ENCODE data around the gene TMED6.

DNA sequence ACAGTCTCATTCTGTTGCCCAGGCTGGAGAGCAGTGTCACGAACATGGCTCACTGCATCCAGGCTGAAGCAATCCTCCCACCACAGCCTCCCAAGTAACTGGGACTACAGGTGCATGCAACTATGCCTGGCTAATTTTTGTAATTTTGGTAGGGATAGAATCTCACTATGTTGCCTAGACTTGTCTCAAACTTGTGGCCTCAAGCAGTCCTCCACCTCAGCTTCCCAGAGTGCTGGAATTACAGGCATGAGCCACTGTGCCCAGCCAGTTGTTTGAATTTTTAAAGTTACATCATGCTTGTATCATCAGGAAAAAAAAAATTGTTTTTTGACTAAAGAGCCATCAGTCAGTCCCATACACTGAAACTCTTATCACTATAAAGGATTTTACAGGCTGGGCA is 57.5 kb downstream of the TMED6 start:
- TF ChIP-seq EZH2 (IDR thresholded peaks at IDR 0.05; ENCODE audit: low read depth): no peak
- TF ChIP-seq, protein P1, sequence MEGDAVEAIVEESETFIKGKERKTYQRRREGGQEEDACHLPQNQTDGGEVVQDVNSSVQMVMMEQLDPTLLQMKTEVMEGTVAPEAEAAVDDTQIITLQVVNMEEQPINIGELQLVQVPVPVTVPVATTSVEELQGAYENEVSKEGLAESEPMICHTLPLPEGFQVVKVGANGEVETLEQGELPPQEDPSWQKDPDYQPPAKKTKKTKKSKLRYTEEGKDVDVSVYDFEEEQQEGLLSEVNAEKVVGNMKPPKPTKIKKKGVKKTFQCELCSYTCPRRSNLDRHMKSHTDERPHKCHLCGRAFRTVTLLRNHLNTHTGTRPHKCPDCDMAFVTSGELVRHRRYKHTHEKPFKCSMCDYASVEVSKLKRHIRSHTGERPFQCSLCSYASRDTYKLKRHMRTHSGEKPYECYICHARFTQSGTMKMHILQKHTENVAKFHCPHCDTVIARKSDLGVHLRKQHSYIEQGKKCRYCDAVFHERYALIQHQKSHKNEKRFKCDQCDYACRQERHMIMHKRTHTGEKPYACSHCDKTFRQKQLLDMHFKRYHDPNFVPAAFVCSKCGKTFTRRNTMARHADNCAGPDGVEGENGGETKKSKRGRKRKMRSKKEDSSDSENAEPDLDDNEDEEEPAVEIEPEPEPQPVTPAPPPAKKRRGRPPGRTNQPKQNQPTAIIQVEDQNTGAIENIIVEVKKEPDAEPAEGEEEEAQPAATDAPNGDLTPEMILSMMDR (conservative IDR thresholded peaks at IDR 0.05): no peak

Measured in PC-9 (cell line).